Raji (cell line): Measurements from ENCODE around the gene EPHA6.

Source experiments
- POLR2A ChIP-seq: IDR thresholded peaks from 2 replicates; pipeline ENCODE4 v1.6.1; 2011; ENCODE audit warnings: low read depth, low read length, control low read depth; ENCODE audit not compliant: insufficient read depth

EPHA6 gene

DNA sequence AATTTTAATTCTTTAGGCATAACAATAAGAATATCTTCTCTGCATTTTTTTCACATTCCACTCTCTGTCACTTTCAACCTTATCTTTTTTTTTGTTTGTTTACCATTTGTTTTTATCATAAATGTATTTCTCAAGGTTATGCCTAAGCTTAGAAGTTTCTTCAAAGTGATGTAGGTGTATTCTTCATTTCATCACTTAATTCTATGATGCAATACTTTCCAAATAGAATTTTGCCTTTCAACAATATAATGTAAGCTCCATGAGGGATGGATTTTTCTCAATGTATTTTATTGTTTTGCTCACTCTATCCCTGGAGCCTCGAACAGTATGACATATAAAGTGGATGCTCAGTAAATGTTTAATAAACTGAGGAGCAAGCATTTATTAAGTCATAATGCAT is 444.9 kb downstream of the EPHA6 start:
- no peak for TF ChIP-seq POLR2A

DNA sequence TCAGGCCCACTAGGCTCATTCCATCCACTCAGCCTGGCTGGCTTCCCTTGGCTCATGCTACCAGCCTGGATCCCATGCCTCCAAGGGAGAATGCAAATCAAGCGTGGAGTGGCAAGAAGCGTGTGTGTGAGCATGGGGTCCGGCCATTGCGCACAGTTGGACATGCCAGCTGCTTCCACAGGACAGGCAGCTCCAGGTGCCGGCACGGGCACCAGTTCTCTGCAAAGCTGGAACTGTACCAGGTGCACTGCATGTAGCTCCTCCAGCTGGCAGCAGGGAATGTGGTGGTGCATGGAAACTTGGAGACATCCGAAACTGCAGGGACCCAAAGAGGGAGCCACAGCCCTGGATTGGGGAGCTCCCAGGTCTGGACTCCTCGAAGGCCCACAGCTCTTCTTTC is 449.8 kb downstream of the EPHA6 start:
- TF ChIP-seq POLR2A, result no peak

DNA sequence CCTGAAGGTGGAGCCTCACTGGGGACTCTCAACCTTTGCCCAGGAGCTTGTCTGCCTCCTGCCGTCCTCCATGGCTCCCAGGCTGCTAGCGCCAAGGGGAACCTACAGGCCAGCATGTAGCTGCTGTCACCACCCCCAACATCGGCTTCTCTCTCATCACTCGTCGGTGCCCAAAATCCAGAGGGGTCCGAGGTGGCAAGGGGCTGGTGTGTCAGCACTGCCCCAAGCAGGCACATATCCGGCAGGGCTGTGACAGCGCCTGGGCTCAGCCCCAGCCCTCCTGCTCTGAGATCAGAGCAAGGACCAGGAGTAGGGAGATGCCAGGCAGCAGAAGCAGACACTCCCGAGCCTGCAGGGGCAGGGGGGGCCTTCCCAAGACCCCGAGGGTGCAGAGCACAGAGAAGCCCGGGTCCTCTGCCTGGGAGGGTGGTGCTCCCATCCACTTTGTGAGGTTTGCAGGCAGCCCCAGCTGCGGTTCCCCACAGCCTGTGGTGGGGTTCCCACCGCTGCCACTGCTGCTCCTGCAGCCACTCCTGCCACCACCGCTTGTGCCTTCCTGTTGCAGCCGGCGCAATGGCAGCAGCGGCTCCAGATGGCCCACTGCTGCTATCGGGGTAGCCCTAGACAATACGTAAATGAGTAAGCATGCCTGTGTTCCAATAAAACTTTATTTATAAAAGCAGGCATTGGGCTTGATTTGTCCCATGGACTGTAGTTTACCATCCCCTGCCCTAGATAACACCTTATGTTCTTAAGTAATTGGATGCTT is 451.0 kb downstream of the EPHA6 start:
- TF ChIP-seq POLR2A, result no peak

DNA sequence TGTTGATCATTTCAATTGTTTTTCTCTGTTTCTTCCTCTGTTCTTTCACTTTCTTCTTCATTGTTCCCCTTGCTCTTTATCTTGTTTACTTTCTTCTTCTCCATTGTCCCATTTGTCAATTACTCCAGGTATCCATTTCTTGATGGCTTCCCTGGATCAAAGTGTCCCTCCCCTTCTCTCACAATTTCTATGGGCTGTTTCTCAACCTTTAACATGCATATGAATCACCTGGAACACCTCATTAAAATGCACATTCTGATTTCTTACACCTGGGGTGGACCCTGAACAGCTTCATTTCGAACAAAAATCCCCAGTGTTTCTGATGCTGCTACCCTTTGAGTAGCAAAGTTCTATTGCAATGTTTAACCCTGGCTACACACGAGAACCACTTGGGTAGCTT is 454.8 kb downstream of the EPHA6 start:
- no peak for TF ChIP-seq POLR2A

DNA sequence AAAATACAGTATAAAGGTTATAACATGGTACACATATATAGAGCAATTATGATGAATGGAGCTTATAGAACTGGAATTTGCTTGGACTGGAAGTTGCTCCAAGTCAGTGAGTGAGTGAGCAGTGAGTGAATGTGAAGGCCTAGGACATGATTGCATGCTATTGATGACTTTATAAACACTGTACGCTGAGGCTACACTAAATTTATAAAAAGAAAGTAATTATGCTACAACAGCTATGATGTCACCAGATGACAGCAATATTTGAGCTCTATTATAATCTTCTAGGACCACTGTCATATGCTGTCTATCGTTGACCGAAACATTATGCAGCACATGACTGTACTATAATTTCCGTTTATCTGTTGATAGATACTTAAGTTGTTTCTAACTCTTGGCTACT is 463.3 kb downstream of the EPHA6 start:
- TF ChIP-seq POLR2A, result no peak

DNA sequence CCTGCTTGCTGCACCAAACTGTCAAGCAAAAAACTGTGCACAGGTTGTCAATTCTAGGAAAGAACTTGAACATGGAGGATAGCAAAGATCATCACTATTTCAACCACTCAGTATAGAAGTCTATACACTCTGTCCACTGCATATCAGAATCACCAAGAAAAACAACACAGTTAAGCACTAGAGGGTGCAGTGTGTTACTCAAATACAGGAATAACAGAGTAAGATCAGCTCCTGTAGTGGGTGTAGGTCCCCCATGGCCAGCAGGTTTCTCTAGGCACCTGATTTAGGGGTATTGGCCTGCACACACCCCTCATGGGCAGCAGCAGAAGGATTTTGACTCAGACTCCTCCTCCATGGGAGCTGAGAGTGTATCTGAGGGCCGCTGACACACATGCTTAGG is 464.1 kb downstream of the EPHA6 start:
- no peak for TF ChIP-seq POLR2A

DNA sequence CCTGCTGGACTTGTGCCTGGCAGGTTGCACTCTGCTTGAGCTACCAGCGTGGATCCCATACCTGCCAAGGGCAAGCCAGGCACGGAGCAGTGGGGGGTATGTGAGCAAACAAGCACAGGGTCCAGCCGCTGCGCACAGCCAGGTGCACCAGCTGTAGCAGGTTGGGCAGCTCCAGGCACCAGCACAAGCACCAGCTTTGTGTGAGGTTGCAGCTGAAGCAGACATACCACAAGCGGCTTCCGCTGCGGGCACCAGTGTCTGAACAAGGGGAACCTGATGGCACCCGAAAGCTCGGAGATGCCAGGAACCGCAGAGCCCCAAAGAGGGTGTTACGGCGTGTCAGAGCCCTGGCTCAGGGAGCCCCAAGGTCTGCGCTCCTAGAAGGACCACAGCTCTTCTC is 477.5 kb downstream of the EPHA6 start:
- TF ChIP-seq POLR2A, result no peak

DNA sequence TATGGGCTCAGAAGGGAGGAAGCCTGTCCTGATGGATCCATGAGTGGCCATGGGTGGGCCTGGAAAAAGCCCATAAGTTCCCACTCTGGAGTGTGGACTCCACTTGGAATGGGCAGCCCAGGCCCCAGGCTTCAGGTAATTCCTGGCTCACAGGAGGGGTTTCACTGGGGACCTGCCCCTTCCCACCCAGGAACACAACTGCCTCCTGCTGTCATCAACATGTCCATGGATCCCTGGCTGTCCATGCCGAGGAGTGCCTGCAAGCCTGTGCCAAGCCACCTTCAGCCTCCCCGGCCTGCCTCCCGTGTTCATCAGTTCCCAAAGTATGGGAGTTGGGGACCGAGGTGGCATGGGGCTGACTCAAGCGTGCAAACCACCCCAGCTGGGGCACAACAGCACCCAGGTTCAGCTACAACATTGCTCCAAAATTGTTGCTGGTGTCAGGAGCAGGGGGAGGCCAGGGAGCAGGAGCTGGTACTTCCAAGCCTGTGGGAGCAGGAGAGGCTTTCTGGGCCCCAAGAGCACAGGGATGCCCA is 479.3 kb downstream of the EPHA6 start:
- no peak for TF ChIP-seq POLR2A

DNA sequence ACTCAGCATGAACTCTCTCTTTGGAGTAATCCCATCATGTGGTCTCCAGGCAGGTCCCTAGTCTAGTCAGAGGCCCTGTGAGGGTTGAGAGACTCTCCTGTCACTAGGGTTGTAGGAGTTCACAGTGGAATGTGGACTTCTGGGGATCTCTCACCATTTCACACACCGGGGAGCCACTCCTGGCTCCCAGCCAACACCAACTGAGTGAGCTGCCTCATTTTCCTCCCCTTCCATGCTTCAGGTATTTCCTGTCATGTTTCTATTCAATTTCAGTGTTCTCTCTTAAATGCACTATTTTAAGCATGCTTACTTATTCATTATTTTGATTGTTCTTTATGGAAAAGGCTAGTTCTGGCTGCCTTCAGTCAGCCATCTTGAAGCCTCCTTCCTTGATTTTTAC is 482.6 kb downstream of the EPHA6 start:
- no peak for TF ChIP-seq POLR2A

DNA sequence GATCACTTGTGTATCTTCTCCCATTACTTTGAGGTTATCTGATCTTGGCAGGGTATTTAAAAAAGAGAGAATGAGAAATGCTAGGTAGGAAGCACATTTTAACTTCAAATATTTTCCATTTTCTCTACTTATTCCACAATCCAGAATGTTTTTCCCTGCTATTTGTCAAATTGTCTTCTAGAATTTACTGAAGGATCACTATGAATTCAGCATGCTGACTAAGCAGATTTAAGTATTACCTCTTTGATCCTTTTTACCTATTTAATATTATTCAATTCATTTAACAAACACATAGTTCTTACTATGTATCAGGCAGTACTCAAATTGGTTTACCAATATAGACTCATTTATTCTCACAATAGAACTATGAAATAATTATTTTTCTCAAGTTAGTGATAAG is 486.7 kb downstream of the EPHA6 start:
- no peak for TF ChIP-seq POLR2A

DNA sequence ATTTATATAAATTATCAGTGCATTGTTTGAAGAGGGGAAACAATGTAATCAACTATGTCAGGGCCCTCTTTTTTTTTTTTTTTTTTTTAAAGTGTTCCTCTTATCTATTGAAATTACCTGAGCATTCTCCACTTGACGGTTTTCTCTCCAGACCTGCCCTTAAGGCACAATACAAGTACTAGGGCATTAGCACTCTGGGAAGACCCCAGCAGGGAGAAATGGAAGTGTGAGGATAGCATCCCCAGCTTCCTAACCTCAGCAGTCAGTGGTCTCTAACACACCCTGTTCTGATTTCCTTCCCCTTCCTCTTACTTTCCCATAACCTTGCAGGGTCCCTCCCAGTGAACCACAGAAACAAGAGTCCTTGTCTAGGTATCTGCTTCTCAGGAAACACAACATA is 491.8 kb downstream of the EPHA6 start:
- TF ChIP-seq POLR2A, result no peak

DNA sequence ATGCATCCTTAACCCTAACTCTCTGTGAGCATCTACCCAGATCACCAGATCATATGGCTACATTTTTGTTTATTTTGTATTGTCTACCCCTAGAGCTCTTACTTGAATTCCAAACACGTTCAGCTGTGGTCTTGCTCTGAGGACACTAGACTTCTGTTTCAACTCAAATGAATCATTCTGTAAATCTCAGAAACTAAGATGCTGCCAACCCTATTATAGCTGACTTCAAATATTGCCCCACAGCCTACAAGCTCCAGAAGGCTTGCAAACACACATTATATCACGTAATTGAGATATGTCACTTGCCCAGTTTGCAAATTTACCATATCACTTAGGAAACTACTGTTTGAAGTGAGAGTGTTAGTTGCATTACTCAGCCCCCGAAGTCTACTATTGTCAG is 524.0 kb downstream of the EPHA6 start:
- TF ChIP-seq POLR2A, result no peak

DNA sequence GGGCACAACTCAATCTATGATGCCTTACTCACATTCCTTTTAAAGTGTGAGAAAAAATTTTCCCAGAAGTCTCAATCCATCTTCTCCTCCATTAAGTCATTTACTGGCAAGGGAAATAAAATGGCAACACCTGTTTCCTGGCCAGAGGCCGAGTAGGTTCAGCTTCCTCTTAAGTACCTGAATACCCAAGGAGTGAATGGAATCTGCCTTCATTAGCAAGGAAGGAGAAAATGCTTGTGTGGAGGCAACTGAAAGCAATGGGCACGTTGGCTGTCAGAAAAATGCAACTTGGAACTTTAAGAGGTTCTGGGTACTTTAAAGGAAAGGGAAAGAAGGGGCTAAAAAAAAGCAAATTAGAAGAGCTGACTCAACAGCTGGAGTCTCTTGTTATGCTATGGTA is 526.5 kb downstream of the EPHA6 start:
- no peak for TF ChIP-seq POLR2A

DNA sequence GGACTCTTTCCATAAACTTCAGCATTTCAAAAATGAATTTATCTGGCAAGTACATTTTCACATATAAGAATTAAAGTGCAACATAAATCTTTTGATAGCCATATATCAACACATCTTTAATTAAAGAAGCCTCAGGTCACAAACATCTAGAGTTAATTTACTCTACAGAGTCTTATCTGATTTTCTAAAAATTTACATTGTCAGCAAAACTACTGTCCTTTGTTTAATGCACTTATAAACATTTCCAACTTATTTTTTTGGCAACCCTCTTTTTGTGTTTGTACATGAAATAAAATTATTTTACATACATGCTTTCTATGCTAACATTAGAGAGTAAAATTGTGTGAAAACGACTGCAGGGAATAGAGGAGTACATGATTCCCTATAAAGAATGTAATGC is 533.4 kb downstream of the EPHA6 start:
- no peak for TF ChIP-seq POLR2A

DNA sequence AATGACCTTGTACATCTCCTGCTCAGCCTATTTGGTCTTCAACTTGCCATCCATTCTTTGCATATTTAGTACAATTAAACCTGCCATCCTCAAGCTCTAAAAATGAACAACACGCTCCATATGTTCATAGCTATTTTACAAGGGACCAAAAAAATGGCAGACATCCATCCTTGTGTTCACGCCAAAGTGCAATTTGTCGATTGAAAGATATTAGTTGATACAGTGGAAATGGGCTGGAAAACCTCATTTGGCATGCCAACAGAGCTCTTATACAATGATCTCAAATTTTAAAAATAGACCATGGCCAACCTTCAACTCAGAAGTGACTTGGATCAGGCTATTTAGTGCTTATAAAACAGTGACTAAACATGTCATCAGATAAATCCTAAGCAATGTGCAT is 536.6 kb downstream of the EPHA6 start:
- no peak for TF ChIP-seq POLR2A

DNA sequence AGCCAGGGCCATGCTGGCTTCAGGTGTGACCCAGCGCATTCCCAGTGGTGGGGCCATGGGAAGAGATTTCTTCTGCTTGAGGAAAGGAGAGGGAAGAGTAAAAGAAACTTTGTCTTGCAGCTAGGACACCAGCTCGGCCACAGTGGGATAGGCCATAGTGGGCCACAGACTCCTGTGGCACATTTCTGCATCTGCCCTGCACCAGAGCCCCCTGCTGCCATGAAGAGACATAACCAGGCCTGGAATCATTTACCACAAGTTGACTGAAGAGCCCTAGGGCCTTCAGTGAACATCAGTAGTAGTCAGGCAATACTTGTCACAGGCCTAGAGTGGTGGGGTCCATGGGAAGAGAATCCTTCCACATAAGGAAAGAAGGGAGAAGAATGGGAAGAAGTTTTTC is 538.8 kb downstream of the EPHA6 start:
- no peak for TF ChIP-seq POLR2A

DNA sequence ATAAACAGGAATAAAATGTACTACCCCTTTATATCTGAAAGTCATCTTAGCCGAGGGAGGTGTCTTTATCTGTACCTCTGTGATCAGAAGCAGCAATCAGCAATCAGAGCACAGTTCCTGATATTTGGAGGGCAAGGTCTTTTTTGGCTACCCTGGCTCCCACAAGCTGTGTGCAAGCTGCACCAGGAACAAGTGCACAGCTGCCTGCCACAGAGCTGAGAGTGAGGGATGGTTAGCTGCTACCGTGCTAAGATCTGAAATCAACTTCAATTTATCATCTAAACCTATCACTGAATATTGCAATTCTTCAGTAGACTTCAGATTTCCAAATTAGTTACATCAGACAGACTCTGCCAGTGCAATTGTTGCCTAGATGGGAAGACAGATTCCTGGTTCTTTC is 545.6 kb downstream of the EPHA6 start:
- no peak for TF ChIP-seq POLR2A
